ENCODE results near the gene SEM1.

GRCh38 chr7:96665689-96666088 is 44.0 kb downstream of the SEM1 start:
- TF ChIP-seq POLR2A (IDR thresholded peaks at IDR 0.05; ENCODE audit: low read length): no peak
- TF ChIP-seq GATA1 (IDR thresholded peaks at IDR 0.05; ENCODE audit: low read depth, low read length): no peak

All from erythroblast (primary cell).